GM10847 (cell line): ENCODE data around the gene SCPEP1.
A peak's percentile ranks its signal among the peaks of the same experiment; 100 is the strongest.

Source experiments
- POLR2A ChIP-seq: IDR thresholded peaks from 2 replicates; pipeline ENCODE4 v1.6.1; 2011; ENCODE audit not compliant: insufficient read length; ENCODE audit errors: extremely low read depth

Gene SCPEP1

GRCh38 chr17:56948491-56948890 lies 29.4 kb upstream of the SCPEP1 start:
- TF ChIP-seq POLR2A, result no peak

DNA sequence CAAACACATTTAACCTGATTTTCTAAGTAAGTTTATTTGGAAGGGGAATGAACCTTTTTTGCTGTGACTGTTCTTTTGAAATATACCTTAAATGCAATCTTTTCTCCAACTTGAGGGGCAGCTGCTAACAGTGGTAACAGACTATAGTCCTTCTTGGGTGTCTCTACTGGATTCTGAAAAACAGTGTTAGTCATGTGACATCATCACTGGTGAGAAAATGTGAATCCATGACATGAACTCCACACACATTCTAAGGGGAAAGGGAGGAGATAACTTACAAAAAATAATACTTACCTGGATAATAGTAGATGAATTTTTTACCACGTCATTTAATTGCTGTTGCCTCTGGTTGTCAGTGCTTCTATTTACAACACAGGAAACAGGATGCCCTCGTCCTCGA lies 28.3 kb upstream of the SCPEP1 start:
- no peak for TF ChIP-seq POLR2A

DNA sequence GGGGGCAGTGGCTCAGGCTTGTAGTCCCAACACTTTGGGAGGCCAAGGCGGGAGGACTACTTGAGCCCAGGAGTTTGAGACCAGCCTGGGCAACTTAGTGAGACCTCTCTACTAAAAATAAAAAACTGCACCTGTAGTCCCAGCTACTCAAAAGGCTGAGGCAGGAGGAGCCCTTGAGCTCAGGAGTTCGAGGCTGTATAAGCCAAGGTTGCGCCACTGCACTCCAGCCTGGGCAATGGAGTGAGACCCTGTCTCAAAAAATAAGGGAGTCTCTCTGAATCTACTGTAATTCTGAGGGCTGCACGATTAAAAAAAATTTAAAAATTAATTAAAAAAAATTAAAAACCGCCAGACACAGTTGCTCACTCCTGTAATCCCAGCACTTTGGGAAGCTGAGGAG lies 20.9 kb upstream of the SCPEP1 start:
- TF ChIP-seq POLR2A, result no peak

GRCh38 chr17:56960596-56961538 lies 17.1 kb upstream of the SCPEP1 start, which contains the start of gene COIL:
COIL (minus strand) TSS chr17:56961050; CDS start chr17:56961019, 31 bp downstream.
- peak; percentile 47 for TF ChIP-seq POLR2A

DNA sequence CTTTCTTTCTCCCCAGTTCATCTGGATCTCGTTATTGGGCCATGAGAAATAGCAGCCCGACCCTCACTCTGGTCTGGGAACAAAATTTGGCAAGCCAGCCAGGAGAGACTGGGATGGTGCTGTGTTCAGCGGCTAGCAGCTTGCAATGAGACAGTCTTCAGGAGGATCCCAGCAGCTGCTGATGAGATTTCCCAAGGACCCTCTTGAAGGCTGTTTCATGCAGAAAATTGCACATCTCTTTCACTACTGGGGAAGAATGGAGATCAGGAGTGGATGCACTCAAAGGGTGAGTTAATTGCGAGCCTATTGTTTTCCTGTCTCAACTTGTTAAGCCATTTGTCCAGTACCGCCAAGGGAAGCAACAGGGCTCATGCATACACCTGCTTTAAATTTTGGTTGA lies 11.6 kb upstream of the SCPEP1 start:
- no peak for TF ChIP-seq POLR2A

DNA sequence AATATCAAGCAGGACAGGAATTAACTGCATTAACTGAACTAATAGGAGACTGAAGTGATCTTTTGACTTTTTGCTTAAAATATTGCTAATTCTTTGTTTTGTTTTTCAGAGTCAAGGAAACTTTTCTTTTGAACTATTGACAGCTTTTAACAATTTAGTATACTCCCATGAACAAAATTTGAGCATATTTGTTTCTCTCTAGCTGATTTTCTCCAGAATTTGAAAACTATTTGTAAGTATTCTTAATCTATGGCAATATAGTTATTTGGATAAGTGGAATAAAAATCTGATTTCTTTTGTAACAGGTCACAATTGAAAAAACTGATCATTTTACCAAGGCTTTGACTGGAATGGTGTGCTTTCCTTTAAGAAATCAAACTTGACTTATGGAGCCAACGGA lies 7.0 kb upstream of the SCPEP1 start:
- TF ChIP-seq POLR2A, result no peak

GRCh38 chr17:56972111-56972730 lies 5.7 kb upstream of the SCPEP1 start:
- TF ChIP-seq POLR2A, result no peak

GRCh38 chr17:56973520-56973919 lies 4.4 kb upstream of the SCPEP1 start:
- no peak for TF ChIP-seq POLR2A

DNA sequence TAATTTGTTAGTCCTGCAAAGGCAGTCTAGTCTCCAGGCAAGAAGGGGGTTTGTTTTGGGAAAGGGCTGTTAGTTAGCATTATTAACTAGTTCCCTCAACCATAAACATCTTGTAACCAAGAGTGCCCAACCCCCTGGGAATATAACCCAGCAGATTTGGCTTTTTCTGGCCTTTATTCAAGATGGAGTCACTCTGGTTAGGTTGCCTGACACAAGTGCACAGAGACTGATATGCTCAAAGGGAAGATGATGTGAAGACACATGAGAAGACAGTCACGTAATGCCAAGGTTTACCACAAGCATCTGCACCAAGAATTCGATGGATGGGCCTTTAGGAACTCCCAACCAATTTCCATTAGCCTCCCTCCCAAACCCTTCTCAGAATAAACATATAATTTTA lies 3.9 kb upstream of the SCPEP1 start:
- TF ChIP-seq POLR2A, result no peak

GRCh38 chr17:56975656-56976055 lies 2.3 kb upstream of the SCPEP1 start:
- TF ChIP-seq POLR2A, result no peak

- TF ChIP-seq POLR2A, result no peak
Measured at GRCh38 chr17:56976941-56977608, 856 bp upstream of the SCPEP1 start.

DNA sequence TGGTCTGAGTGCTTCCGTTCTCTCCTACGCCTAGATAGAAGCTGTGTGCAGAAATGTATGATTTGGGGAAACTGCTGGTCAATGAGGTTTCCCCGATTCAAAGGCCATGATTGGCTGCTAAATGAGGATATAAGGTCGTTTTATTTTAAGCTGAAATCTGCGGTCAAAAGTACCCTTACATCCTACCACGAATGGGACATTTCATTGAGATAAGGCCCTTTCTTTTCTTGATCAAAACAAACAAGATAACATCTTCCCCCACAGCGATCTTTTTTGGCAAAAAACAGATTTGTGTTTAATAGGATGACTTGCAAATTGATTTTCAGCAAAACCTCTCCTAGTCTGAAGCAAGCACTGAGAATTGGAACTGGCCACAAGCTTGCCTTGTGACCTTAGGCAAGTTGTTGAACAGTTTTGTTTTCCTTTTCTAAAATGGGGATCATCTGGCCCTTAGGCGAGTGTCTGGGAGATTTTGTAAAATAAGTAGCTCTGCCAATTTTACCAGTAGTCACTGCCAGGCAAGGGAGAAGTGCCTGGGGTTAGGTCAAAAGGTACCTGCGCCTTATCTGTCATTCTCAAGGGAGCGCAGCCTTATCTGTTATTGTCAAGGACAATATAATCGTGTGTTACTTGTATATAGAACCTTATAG lies 635 bp downstream of the SCPEP1 start:
- no peak for TF ChIP-seq POLR2A

- no peak for TF ChIP-seq POLR2A
Measured at GRCh38 chr17:56979091-56979480, 1.2 kb downstream of the SCPEP1 start.

DNA sequence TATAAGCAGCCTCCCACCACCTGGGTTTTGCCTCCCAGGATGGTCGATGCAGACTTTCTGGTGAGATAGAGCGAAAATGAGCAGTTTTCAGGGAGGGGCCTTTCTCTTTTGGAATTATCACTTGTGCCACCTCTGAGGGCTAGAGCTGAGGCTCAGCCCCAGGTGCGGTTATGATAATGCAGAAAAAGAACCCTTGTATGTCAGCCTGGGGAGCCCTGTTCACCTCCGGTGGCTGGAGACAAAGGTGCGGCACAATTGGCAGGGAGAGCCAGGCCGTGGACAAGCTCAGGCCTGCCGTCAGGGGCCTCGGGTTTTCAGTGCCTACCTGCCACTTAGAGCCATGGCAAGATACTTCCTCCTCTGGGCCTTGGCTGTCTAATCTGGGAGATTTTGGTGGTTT lies 4.4 kb downstream of the SCPEP1 start:
- no peak for TF ChIP-seq POLR2A

DNA sequence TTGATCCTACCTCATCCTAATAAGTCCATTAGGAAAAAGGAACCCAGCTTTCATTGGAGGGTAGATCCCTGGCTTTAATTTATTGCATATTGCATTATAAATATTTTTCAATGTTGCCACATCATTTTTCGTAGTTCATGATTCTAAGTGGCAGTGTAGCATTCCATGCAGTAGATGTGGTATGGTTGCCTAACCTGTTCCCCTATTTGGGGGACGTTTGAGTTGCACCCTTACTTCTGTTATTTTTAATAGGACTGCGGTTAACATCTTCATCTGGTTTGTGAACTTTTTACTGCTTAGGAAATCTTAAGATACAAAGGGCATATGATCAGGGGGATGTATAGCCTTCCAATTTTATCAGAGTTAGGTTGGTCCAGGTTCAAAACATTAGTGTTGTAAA lies 5.4 kb downstream of the SCPEP1 start:
- no peak for TF ChIP-seq POLR2A

- no peak for TF ChIP-seq POLR2A
Measured at GRCh38 chr17:56985371-56986162, 7.6 kb downstream of the SCPEP1 start.
